CD4-positive, alpha-beta T cell (primary cell): ENCODE measurements around the gene NELFA. TPM values are rescaled to one million over a fixed set of nuclear protein-coding genes. Genes with fewer than 3 reads are reported as not detected.

Experiments
- ATAC-seq: fragments of 200-7000 bp; cut with Tn5 transposase; one replicate; pipeline ENCODE4 v1.10.0; 2022; ENCODE audit warnings: mild to moderate bottlenecking; ENCODE audit not compliant: poor library complexity
- CTCF ChIA-PET: fragments of 350-600 bp; sonication (Branson Sonifier 250); formaldehyde crosslinking; loops from one replicate; lab custom pipeline; 2021; ENCODE audit warnings: antibody characterized with exemption, inconsistent platforms; lab: Charles Lee
- POLR2A ChIA-PET: fragments of 350-600 bp; sonication (Branson Sonifier 250); formaldehyde crosslinking; loops from one replicate; lab custom pipeline; 2021; ENCODE audit warnings: antibody characterized with exemption, inconsistent platforms; lab: Charles Lee
- DNase-seq, 14 experiments: peaks; one replicate each; pipeline ENCODE4 v3.0.0-alpha.2; 2013 to 2020; ENCODE audit warnings: mixed read lengths in 2 of 14
- H3K27ac ChIP-seq, 2 donors: one replicate each; pipeline versions ENCODE4 v1.5.1 to v1.7.0; 2013; ENCODE audit warnings: low read length in 2 of 2, low read depth in 1 of 2, mild to moderate bottlenecking in 1 of 2
- H3K27me3 ChIP-seq, 2 experiments: 1 replicate in 1 of 2; 2 replicates in 1 of 2; pipeline versions ENCODE4 v1.6.1 to v1.7.0; 2013; ENCODE audit warnings: low read length in 2 of 2, control low read depth in 1 of 2, mild to moderate bottlenecking in 1 of 2, moderate library complexity in 1 of 2; ENCODE audit not compliant: insufficient read depth in 2 of 2, control insufficient read depth in 1 of 2
- H3K36me3 ChIP-seq: one replicate; pipeline ENCODE4 v1.6.1; 2013; ENCODE audit warnings: low read length, control low read depth; ENCODE audit not compliant: insufficient read depth
- H3K4me1 ChIP-seq: one replicate; pipeline ENCODE4 v1.6.1; 2013; ENCODE audit warnings: low read length, control low read depth; ENCODE audit not compliant: insufficient read depth
- H3K4me3 ChIP-seq: one replicate; pipeline ENCODE4 v1.5.1; 2013; ENCODE audit warnings: mild to moderate bottlenecking, low read length, moderate library complexity
- H3K9me3 ChIP-seq, 2 experiments: 1 replicate in 1 of 2; 2 replicates in 1 of 2; pipeline versions ENCODE4 v1.6.1 to v1.7.0; 2013; ENCODE audit warnings: low read length in 2 of 2, mild to moderate bottlenecking in 2 of 2, control low read depth in 1 of 2, moderate library complexity in 1 of 2; ENCODE audit not compliant: control insufficient read depth in 1 of 2, insufficient read depth in 1 of 2
- H3K27ac Mint-ChIP-seq: one replicate; pipeline ENCODE4 v1.8.0; 2020; ENCODE audit warnings: mixed read lengths
- H3K27me3 Mint-ChIP-seq: one replicate; pipeline ENCODE4 v1.8.0; 2021; ENCODE audit warnings: mixed read lengths
- H3K36me3 Mint-ChIP-seq: one replicate; pipeline ENCODE4 v1.8.0; 2021; ENCODE audit warnings: low read depth, mixed read lengths
- H3K4me1 Mint-ChIP-seq: one replicate; pipeline ENCODE4 v1.8.0; 2021; ENCODE audit warnings: low read depth, mixed read lengths
- H3K4me3 Mint-ChIP-seq: one replicate; pipeline ENCODE4 v1.8.0; 2020; ENCODE audit warnings: mild to moderate bottlenecking, mixed read lengths
- H3K9me3 Mint-ChIP-seq: one replicate; pipeline ENCODE4 v1.8.0; 2020; ENCODE audit warnings: mixed read lengths
- CTCF ChIP-seq: fragments of 200-600 bp; IDR thresholded peaks from one replicate; pipeline ENCODE4 v1.8.0; 2022; ENCODE audit warnings: antibody characterized with exemption, mild to moderate bottlenecking
- intact Hi-C, 2 experiments: fragments of 100-400 bp; cut with DNase I in 1 of 2; cut with micrococcal nuclease in 1 of 2; formaldehyde crosslinking; loops; one replicate each; pipeline versions ENCODE4 v1.15.1 to v1.9.0; 2023 to 2025; cut with DNase I, micrococcal nuclease
- total RNA-seq, 174 experiments: library from RNA in 2 of 174; stranded (reverse) in 2 of 174; gene quantifications; one replicate each; pipeline ENCODE4 v1.2.3 and lab custom pipeline; 2021 to 2026

NELFA gene
- total RNA-seq, 2 experiments from 2014 or later: 39.9 to 40.1 TPM

DNA sequence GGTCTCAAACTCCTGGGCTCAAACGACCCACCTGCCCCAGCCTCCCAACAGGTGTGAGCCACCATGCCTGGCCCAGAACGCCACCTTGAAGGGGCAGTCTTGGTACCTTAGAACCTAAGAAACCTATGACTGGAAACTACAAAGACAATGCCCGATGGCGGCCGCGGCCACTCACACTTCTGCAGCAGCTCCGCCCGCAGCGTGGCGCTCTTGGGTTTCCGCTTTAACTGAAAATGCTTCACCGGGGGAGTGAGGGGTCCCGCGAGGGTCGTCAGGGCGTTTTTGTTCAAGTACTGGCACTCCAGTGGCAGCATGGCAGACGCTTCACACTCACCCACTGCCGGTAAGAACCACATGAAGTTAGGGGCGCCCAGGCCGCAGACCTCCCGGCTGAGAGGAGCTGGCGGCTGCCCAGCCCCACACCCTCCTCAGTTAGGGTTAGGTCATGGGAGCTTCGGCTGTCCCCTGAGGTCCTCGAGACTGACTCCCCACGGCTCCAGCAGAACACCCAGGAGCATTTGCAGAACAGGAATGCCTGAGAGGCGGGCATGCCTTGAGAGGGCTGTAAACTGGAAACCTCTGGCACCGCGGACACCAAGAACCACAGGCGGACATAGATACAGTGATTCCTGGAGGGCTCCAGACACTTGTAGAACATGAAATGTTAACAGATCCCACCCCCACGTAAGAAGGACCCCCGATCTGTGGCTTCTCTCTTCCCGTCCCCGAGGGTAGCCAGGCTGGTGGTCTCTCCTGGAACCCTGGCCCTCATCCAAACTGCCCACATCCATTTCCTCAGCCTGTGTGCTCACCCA is 19.0 kb downstream of the NELFA start:
- no peaks in the 10 kb centered on the region for H3K27me3 Mint-ChIP-seq
- intact Hi-C loops: no loop called here
- H3K27ac Mint-ChIP-seq: no peak overlapping the region
- H3K36me3 Mint-ChIP-seq: peaks cover 52% of the 10 kb centered on the region
- no peaks in the 10 kb centered on the region for H3K27me3 ChIP-seq
- no peaks in the 10 kb centered on the region for H3K9me3 Mint-ChIP-seq
- ATAC-seq: no peak
- H3K4me1 ChIP-seq: no peaks in the 10 kb centered on the region
- POLR2A ChIA-PET: no interaction called here
- H3K27ac ChIP-seq: no peak overlapping the region
- no peaks in the 10 kb centered on the region for H3K4me1 Mint-ChIP-seq
- no peak for DNase-seq
- no peak overlapping the region for H3K4me3 ChIP-seq
- CTCF ChIA-PET: no interaction called here
- H3K9me3 ChIP-seq: no peaks in the 10 kb centered on the region
- peaks cover 68% of the 10 kb centered on the region for H3K36me3 ChIP-seq
- no peak for TF ChIP-seq CTCF
- no peak overlapping the region for H3K4me3 Mint-ChIP-seq

- H3K4me3 Mint-ChIP-seq: no peak overlapping the region
- H3K4me1 Mint-ChIP-seq: no peaks in the 10 kb centered on the region
- TF ChIP-seq CTCF: no peak
- H3K27me3 ChIP-seq: no peaks in the 10 kb centered on the region
- ATAC-seq (no peak), DNase-seq (no peak)
- no peaks in the 10 kb centered on the region for H3K27me3 Mint-ChIP-seq
- no peak overlapping the region for H3K27ac Mint-ChIP-seq
- no peaks in the 10 kb centered on the region for H3K9me3 Mint-ChIP-seq
- no peaks in the 10 kb centered on the region for H3K4me1 ChIP-seq
- no peaks in the 10 kb centered on the region for H3K9me3 ChIP-seq
- peaks cover 76% of the 10 kb centered on the region for H3K36me3 ChIP-seq
- ChIA-PET POLR2A (no interaction called here), CTCF (no interaction called here)
- H3K36me3 Mint-ChIP-seq: peaks cover 56% of the 10 kb centered on the region
- no peak overlapping the region for H3K27ac ChIP-seq
- intact Hi-C loops: no loop called here
- no peak overlapping the region for H3K4me3 ChIP-seq
Observed at GRCh38 chr4:1988327-1988724, 20.4 kb downstream of the NELFA start.

- Histone ChIP-seq H3K27me3 (no peaks in the 10 kb centered on the region), H3K9me3 (no peaks in the 10 kb centered on the region), H3K4me1 (no peaks in the 10 kb centered on the region), H3K27ac (no peak overlapping the region), H3K36me3 (peaks cover 81% of the 10 kb centered on the region), H3K4me3 (no peak overlapping the region)
- no peaks in the 10 kb centered on the region for H3K9me3 Mint-ChIP-seq
- H3K4me1 Mint-ChIP-seq: no peaks in the 10 kb centered on the region
- H3K4me3 Mint-ChIP-seq: no peak overlapping the region
- no peak for TF ChIP-seq CTCF
- ChIA-PET POLR2A (no interaction called here), CTCF (no interaction called here)
- H3K27ac Mint-ChIP-seq: no peak overlapping the region
- no peaks in the 10 kb centered on the region for H3K27me3 Mint-ChIP-seq
- DNase-seq (no peak), ATAC-seq (no peak)
- intact Hi-C loops: no loop called here
- peaks cover 60% of the 10 kb centered on the region for H3K36me3 Mint-ChIP-seq
Observed at GRCh38 chr4:1987721-1988326, 20.9 kb downstream of the NELFA start.
